GM12872 (cell line): ENCODE results near the gene SLC9C1.
A peak's percentile ranks its signal among the peaks of the same experiment; 100 is the strongest.

Source experiments
- CTCF ChIP-seq: IDR thresholded peaks from 3 replicates; pipeline ENCODE4 v1.5.1; 2011; ENCODE audit warnings: low read depth, mild to moderate bottlenecking, low read length, moderate library complexity; ENCODE audit not compliant: insufficient read depth

SLC9C1 gene

GRCh38 chr3:112115161-112115739 is 178.8 kb downstream of the SLC9C1 start:
- TF ChIP-seq CTCF, result no peak

- no peak for TF ChIP-seq CTCF
These were observed 179.3 kb downstream of the SLC9C1 start for GRCh38 chr3:112114576-112115160.

GRCh38 chr3:112111785-112112402 is 182.1 kb downstream of the SLC9C1 start:
- TF ChIP-seq CTCF, result peak; percentile 91

GRCh38 chr3:112109322-112109721 is 184.7 kb downstream of the SLC9C1 start:
- TF ChIP-seq CTCF, result no peak

GRCh38 chr3:112104774-112105173 is 189.2 kb downstream of the SLC9C1 start:
- no peak for TF ChIP-seq CTCF

- TF ChIP-seq CTCF, result no peak
These were observed 192.1 kb downstream of the SLC9C1 start for GRCh38 chr3:112101916-112102315.

- TF ChIP-seq CTCF, result no peak
These were observed 196.6 kb downstream of the SLC9C1 start for GRCh38 chr3:112097378-112097777.
